ENCODE measurements around the gene TMEM150A. TPM values are rescaled to one million over a fixed set of nuclear protein-coding genes. Genes with fewer than 3 reads are reported as not detected.
A peak's percentile ranks its signal among the peaks of the same experiment; 100 is the strongest.

Gene TMEM150A
- total RNA-seq, 4 donors from 2014 or later = 5.2 to 21.7 (median 12.8) TPM

GRCh38 chr2:85551698-85552678 lies 50.5 kb downstream of the TMEM150A start:
- DNase-seq = peak; percentile 91
- in situ Hi-C loops (cut with MboI; ENCODE audit: low pct_ligation_motif_present in 1 of 4, low pct_unique_long_range_greater_than_20kb in 1 of 4, low sequenced_read_pairs in 3 of 4) = loop anchor here in 2 of 4 donors (5.0 kb wide), 1 partner anchor 130 kb away; no protein-coding TSS in a partner anchor
- 72 to 81% methylated on average over 4 to 9 of the region's 9 CpGs for WGBS, 2 donors (ENCODE audit: low coverage in 1 of 2)

GRCh38 chr2:85550486-85550885 lies 52.0 kb downstream of the TMEM150A start:
- WGBS, 2 donors (ENCODE audit: low coverage in 1 of 2) = 84 to 87% methylated on average over 7 to 10 of the region's 10 CpGs
- H3K36me3 ChIP-seq = peaks cover 0 to 31% (median 12%) of the 10 kb centered on the region in 4 donors

More at GRCh38 chr2:85551698-85552678, 50.5 kb downstream of the TMEM150A start:
- Histone ChIP-seq H3K4me3 (no peak overlapping the region), H3K9me3 (no peaks in the 10 kb centered on the region), H3K36me3 (peaks cover 0 to 21% (median 10%) of the 10 kb centered on the region in 4 donors), H3K27me3 (no peaks in the 10 kb centered on the region), H3K4me1 (no peaks in the 10 kb centered on the region), H3K27ac (no peak overlapping the region)
- TF ChIP-seq POLR2A (IDR thresholded peaks at IDR 0.05) = no peak
- peak; percentile 89 to 97 (median 90) for TF ChIP-seq CTCF (IDR thresholded peaks at IDR 0.05)
- intact Hi-C loops (cut with DNase I; ENCODE audit: low total_unique reads) = loop anchor here (2.0 kb wide), 1 partner anchor 131 kb away; no protein-coding TSS in a partner anchor

GRCh38 chr2:85549826-85550225 lies 52.7 kb downstream of the TMEM150A start:
- DNase-seq = no peak
- Histone ChIP-seq H3K27me3 (no peaks in the 10 kb centered on the region), H3K4me1 (peaks cover 0 to under 1% (median 0%) of the 10 kb centered on the region in 4 donors), H3K27ac (peak overlapping the region; percentile 40 to 52 (median 48)), H3K36me3 (peaks cover 0 to 31% (median 11%) of the 10 kb centered on the region in 4 donors), H3K4me3 (no peak overlapping the region), H3K9me3 (no peaks in the 10 kb centered on the region)
- in situ Hi-C loops (cut with MboI; ENCODE audit: low pct_ligation_motif_present in 1 of 4, low pct_unique_long_range_greater_than_20kb in 1 of 4, low sequenced_read_pairs in 3 of 4) = loop anchor here in 3 of 4 donors (5.0 kb wide), 1 partner anchor 128 kb away; no protein-coding TSS in a partner anchor
- intact Hi-C loops (cut with DNase I; ENCODE audit: low total_unique reads) = no loop called here
- 53% methylated on average over 4 of the region's 4 CpGs; no CpG with 5 or more reads in 1 of the 2 donors for WGBS, 2 donors (ENCODE audit: low coverage in 1 of 2)
- TF ChIP-seq POLR2A (IDR thresholded peaks at IDR 0.05) (no peak), CTCF (IDR thresholded peaks at IDR 0.05) (no peak), EP300 (IDR thresholded peaks at IDR 0.05; ENCODE audit: low read depth) (no peak), POLR2AphosphoS5 (IDR thresholded peaks at IDR 0.05) (peak in 1 of 3 donors; percentile 19)

More at GRCh38 chr2:85550486-85550885, 52.0 kb downstream of the TMEM150A start:
- peak overlapping the region; percentile 40 to 52 (median 48) for H3K27ac ChIP-seq
- H3K9me3 ChIP-seq = no peaks in the 10 kb centered on the region
- TF ChIP-seq POLR2A (IDR thresholded peaks at IDR 0.05) (no peak), CTCF (IDR thresholded peaks at IDR 0.05) (no peak), EP300 (IDR thresholded peaks at IDR 0.05; ENCODE audit: low read depth) (no peak), POLR2AphosphoS5 (IDR thresholded peaks at IDR 0.05) (no peak)
- intact Hi-C loops (cut with DNase I; ENCODE audit: low total_unique reads) = no loop called here
- no peak overlapping the region for H3K4me3 ChIP-seq
- no peak for DNase-seq
- in situ Hi-C loops (cut with MboI; ENCODE audit: low pct_ligation_motif_present in 1 of 4, low pct_unique_long_range_greater_than_20kb in 1 of 4, low sequenced_read_pairs in 3 of 4) = loop anchor here in 2 of 4 donors (5.0 kb wide), 1 partner anchor 128 kb away; no protein-coding TSS in a partner anchor
- H3K4me1 ChIP-seq = no peaks in the 10 kb centered on the region
- no peaks in the 10 kb centered on the region for H3K27me3 ChIP-seq

GRCh38 chr2:85549095-85549494 lies 53.4 kb downstream of the TMEM150A start:
- in situ Hi-C loops (cut with MboI; ENCODE audit: low pct_ligation_motif_present in 1 of 4, low pct_unique_long_range_greater_than_20kb in 1 of 4, low sequenced_read_pairs in 3 of 4) (loop anchor here in 1 of 4 donors (5.0 kb wide), 1 partner anchor 127 kb away; no protein-coding TSS in a partner anchor), intact Hi-C loops (cut with DNase I; ENCODE audit: low total_unique reads) (no loop called here)
- TF ChIP-seq POLR2AphosphoS5 (IDR thresholded peaks at IDR 0.05) = no peak
- TF ChIP-seq POLR2A (IDR thresholded peaks at IDR 0.05) = no peak
- no peak for TF ChIP-seq CTCF (IDR thresholded peaks at IDR 0.05)
- Histone ChIP-seq H3K27me3 (no peaks in the 10 kb centered on the region), H3K27ac (peak overlapping the region; percentile 9 to 40 (median 35)), H3K4me3 (no peak overlapping the region), H3K36me3 (peaks cover 0 to 30% (median 15%) of the 10 kb centered on the region in 4 donors), H3K9me3 (no peaks in the 10 kb centered on the region), H3K4me1 (peaks cover 0 to 8% (median 0%) of the 10 kb centered on the region in 4 donors)
- 92 to 94% methylated on average over 7 to 10 of the region's 10 CpGs for WGBS, 2 donors (ENCODE audit: low coverage in 1 of 2)
- no peak for DNase-seq

Measured in transverse colon (tissue), 4 donors.